Ishikawa (cell line): Measurements from ENCODE around the gene NR6A1.

Source experiments
- CEBPB ChIP-seq: IDR thresholded peaks from 2 replicates; pipeline ENCODE4 v1.6.1; 2012
- CREB1 ChIP-seq: IDR thresholded peaks from 2 replicates; pipeline ENCODE4 v1.6.1; 2012; ENCODE audit warnings: low read depth
- EGR1 ChIP-seq: IDR thresholded peaks from 2 replicates; pipeline ENCODE4 v1.6.1; 2012
- EP300 ChIP-seq: IDR thresholded peaks from 2 replicates; pipeline ENCODE4 v1.6.1; 2012; ENCODE audit warnings: borderline replicate concordance
- FOXM1 ChIP-seq: IDR thresholded peaks from 2 replicates; pipeline ENCODE4 v1.6.1; 2012; ENCODE audit warnings: low read depth, borderline replicate concordance
- MAX ChIP-seq: IDR thresholded peaks from 2 replicates; pipeline ENCODE4 v1.6.1; 2012
- NFIC ChIP-seq: IDR thresholded peaks from 2 replicates; pipeline ENCODE4 v1.6.1; 2012
- RAD21 ChIP-seq: IDR thresholded peaks from 2 replicates; pipeline ENCODE4 v1.6.1; 2012; ENCODE audit warnings: low read depth
- REST ChIP-seq: IDR thresholded peaks from 2 replicates; pipeline ENCODE4 v1.6.1; 2012; ENCODE audit warnings: low read depth, mild to moderate bottlenecking
- TAF1 ChIP-seq: IDR thresholded peaks from 2 replicates; pipeline ENCODE4 v1.6.1; 2012; ENCODE audit warnings: low read depth, mild to moderate bottlenecking
- TCF12 ChIP-seq: IDR thresholded peaks from 2 replicates; pipeline ENCODE4 v1.6.1; 2012; ENCODE audit warnings: low read depth
- TEAD4 ChIP-seq: IDR thresholded peaks from 2 replicates; pipeline ENCODE4 v1.6.1; 2012
- YY1 ChIP-seq: IDR thresholded peaks from 2 replicates; pipeline ENCODE4 v1.6.1; 2012; ENCODE audit warnings: low read depth
- ZBTB7A ChIP-seq: IDR thresholded peaks from 2 replicates; pipeline ENCODE4 v1.6.1; 2012; ENCODE audit warnings: low read depth
- TF ChIP-seq, protein P1 (sequence below): IDR thresholded peaks from 2 replicates; pipeline ENCODE4 v1.6.1; 2012

NR6A1 gene

GRCh38 chr9:124664143-124664542, 107.0 kb downstream of the NR6A1 start:
- TF ChIP-seq, protein P1, sequence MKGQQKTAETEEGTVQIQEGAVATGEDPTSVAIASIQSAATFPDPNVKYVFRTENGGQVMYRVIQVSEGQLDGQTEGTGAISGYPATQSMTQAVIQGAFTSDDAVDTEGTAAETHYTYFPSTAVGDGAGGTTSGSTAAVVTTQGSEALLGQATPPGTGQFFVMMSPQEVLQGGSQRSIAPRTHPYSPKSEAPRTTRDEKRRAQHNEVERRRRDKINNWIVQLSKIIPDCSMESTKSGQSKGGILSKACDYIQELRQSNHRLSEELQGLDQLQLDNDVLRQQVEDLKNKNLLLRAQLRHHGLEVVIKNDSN = no peak
- TF ChIP-seq RAD21 = no peak
- no peak for TF ChIP-seq FOXM1
- no peak for TF ChIP-seq YY1
- no peak for TF ChIP-seq EP300
- TF ChIP-seq NFIC = no peak
- TF ChIP-seq ZBTB7A = no peak
- no peak for TF ChIP-seq TAF1
- no peak for TF ChIP-seq CREB1
- TF ChIP-seq REST = no peak
- no peak for TF ChIP-seq TCF12
- no peak for TF ChIP-seq CEBPB
- no peak for TF ChIP-seq MAX
- no peak for TF ChIP-seq EGR1
- no peak for TF ChIP-seq TEAD4

- TF ChIP-seq TEAD4 = no peak
- no peak for TF ChIP-seq YY1
- no peak for TF ChIP-seq RAD21
- TF ChIP-seq NFIC = no peak
- TF ChIP-seq CREB1 = no peak
- no peak for TF ChIP-seq TAF1
- TF ChIP-seq ZBTB7A = no peak
- TF ChIP-seq TCF12 = no peak
- no peak for TF ChIP-seq REST
- TF ChIP-seq, protein P1 = no peak
- no peak for TF ChIP-seq EGR1
- TF ChIP-seq FOXM1 = no peak
- TF ChIP-seq CEBPB = no peak
- TF ChIP-seq MAX = no peak
- TF ChIP-seq EP300 = no peak
Measured at GRCh38 chr9:124663046-124663961, 107.8 kb downstream of the NR6A1 start.

DNA sequence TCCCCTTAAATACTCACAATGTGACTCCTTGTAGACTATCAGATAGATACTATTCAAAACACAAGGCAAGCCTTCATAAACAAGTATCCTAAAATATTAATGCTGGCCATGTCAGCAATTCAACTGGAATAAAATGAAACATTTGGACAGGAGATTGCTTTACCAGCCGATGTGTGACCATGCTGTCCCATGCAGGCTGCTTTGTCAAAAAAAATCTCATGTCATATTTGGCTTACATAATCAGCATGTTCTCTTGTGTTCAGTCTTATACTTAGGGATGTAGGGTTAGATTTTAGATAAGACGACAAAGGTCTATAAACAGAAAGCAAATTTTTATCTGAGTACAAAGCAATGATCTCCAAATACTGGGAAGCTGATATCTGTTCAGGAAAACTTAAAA, 108.5 kb downstream of the NR6A1 start:
- no peak for TF ChIP-seq RAD21
- no peak for TF ChIP-seq NFIC
- TF ChIP-seq TCF12 = no peak
- no peak for TF ChIP-seq EP300
- no peak for TF ChIP-seq ZBTB7A
- no peak for TF ChIP-seq YY1
- TF ChIP-seq MAX = no peak
- TF ChIP-seq CEBPB = no peak
- TF ChIP-seq FOXM1 = no peak
- no peak for TF ChIP-seq EGR1
- TF ChIP-seq, protein P1 = no peak
- TF ChIP-seq CREB1 = no peak
- TF ChIP-seq TEAD4 = no peak
- TF ChIP-seq TAF1 = no peak
- no peak for TF ChIP-seq REST
